CD4-positive, CD25-positive, alpha-beta regulatory T cell (primary cell): ENCODE data around the gene ZNF469. TPM values are rescaled to one million over a fixed set of nuclear protein-coding genes. Genes with fewer than 3 reads are reported as not detected.

Experiments
- ATAC-seq, 2 donors: fragments of 150-1000 bp; cut with Tn5 transposase; one replicate each; pipeline ENCODE4 v1.10.0; 2021; ENCODE audit warnings: low read depth in 2 of 2, moderate number of reproducible peaks in 2 of 2, moderate library complexity in 1 of 2
- DNase-seq, 3 donors: peaks; one replicate each; pipeline versions ENCODE4 v3.0.0 to v3.0.0-alpha.2; 2012 to 2022; ENCODE audit warnings: mixed read lengths in 1 of 3
- H3K27ac ChIP-seq: one replicate; pipeline ENCODE4 v1.7.0; 2013; ENCODE audit warnings: mild to moderate bottlenecking, low read length; ENCODE audit not compliant: insufficient read depth, poor library complexity, severe bottlenecking
- H3K27me3 ChIP-seq: one replicate; pipeline ENCODE4 v1.7.0; 2013; ENCODE audit warnings: low read length; ENCODE audit not compliant: control insufficient read depth, insufficient read depth
- H3K36me3 ChIP-seq: one replicate; pipeline ENCODE4 v1.7.0; 2013; ENCODE audit warnings: mild to moderate bottlenecking, low read length, moderate library complexity; ENCODE audit not compliant: control insufficient read depth, insufficient read depth
- H3K4me1 ChIP-seq: 2 replicates; pipeline ENCODE4 v1.7.0; 2013; ENCODE audit warnings: mild to moderate bottlenecking, low read length; ENCODE audit not compliant: insufficient read depth, control insufficient read depth, poor library complexity, severe bottlenecking
- H3K4me3 ChIP-seq: one replicate; pipeline ENCODE4 v1.7.0; 2013; ENCODE audit warnings: low read depth, mild to moderate bottlenecking, low read length, moderate library complexity
- H3K9me3 ChIP-seq, 2 experiments: 1 replicate in 1 of 2; 2 replicates in 1 of 2; pipeline ENCODE4 v1.7.0; 2013; ENCODE audit warnings: low read length in 2 of 2, mild to moderate bottlenecking in 1 of 2, moderate library complexity in 1 of 2; ENCODE audit not compliant: control insufficient read depth in 2 of 2
- H3K27ac Mint-ChIP-seq, 3 donors: one replicate each; pipeline ENCODE4 v1.8.0; 2020 to 2022; ENCODE audit warnings: mild to moderate bottlenecking in 3 of 3, mixed read lengths in 3 of 3, moderate library complexity in 2 of 3
- H3K27me3 Mint-ChIP-seq: one replicate; pipeline ENCODE4 v1.8.0; 2022; ENCODE audit warnings: mild to moderate bottlenecking, mixed read lengths
- H3K36me3 Mint-ChIP-seq: one replicate; pipeline ENCODE4 v1.8.0; 2020; ENCODE audit warnings: mixed read lengths
- H3K4me1 Mint-ChIP-seq, 4 donors: one replicate each; pipeline ENCODE4 v1.8.0; 2020 to 2022; ENCODE audit warnings: mixed read lengths in 4 of 4, mild to moderate bottlenecking in 1 of 4
- H3K4me3 Mint-ChIP-seq, 4 donors: one replicate each; pipeline ENCODE4 v1.8.0; 2020 to 2022; ENCODE audit warnings: mild to moderate bottlenecking in 4 of 4, mixed read lengths in 4 of 4, moderate library complexity in 3 of 4
- H3K9me3 Mint-ChIP-seq, 7 donors: one replicate each; pipeline ENCODE4 v1.8.0; 2020 to 2022; ENCODE audit warnings: mixed read lengths in 7 of 7, mild to moderate bottlenecking in 3 of 7, moderate library complexity in 2 of 7
- polyA plus RNA-seq, 4 donors: library from polyadenylated mRNA; unstranded; fragments of 300-500 nt; fragmentation: Illumina TruSeq; gene quantifications; one replicate each; pipeline ENCODE4 v1.2.3, GENCODE V29; 2021
- total RNA-seq: library from RNA; stranded (reverse); gene quantifications from one replicate; pipeline ENCODE4 v1.2.3, GENCODE V29; 2022

Gene ZNF469
- total and polyA plus RNA-seq, 5 donors from 2014 or later: 0.01 to 0.32 (median 0.02) TPM; not detected in 2

DNA sequence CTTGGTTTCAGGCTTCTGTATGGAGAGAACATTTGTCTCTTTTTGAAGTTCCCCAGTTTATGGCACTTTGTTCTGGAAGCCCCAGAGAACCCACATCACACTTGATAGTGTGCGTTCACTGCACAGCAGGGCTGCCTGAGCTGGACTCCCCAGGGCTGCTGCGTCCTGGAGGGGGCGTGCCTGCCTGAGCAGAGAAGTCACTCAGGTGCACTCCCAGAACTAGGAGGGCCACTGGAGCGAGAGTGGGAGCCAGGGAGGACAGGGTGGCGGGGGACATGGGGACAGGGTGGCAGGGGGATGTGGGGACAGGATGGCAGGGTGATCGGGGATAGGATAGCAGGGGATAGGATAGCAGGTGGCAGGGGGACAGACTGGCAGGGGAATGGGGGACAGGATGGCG, 43.9 kb upstream of the ZNF469 start:
- H3K9me3 Mint-ChIP-seq: peaks cover 0 to 10% (median 0%) of the 10 kb centered on the region in 7 donors
- Histone ChIP-seq H3K9me3 (no peaks in the 10 kb centered on the region), H3K27ac (no peak overlapping the region), H3K4me1 (no peaks in the 10 kb centered on the region), H3K4me3 (no peak overlapping the region), H3K27me3 (no peaks in the 10 kb centered on the region), H3K36me3 (no peaks in the 10 kb centered on the region)
- DNase-seq: no peak
- H3K27me3 Mint-ChIP-seq: peaks cover 5% of the 10 kb centered on the region
- no peaks in the 10 kb centered on the region for H3K36me3 Mint-ChIP-seq
- H3K4me3 Mint-ChIP-seq: no peak overlapping the region
- peaks cover 0 to under 1% (median under 1%) of the 10 kb centered on the region in 4 donors for H3K4me1 Mint-ChIP-seq
- no peak for ATAC-seq
- H3K27ac Mint-ChIP-seq: no peak overlapping the region

DNA sequence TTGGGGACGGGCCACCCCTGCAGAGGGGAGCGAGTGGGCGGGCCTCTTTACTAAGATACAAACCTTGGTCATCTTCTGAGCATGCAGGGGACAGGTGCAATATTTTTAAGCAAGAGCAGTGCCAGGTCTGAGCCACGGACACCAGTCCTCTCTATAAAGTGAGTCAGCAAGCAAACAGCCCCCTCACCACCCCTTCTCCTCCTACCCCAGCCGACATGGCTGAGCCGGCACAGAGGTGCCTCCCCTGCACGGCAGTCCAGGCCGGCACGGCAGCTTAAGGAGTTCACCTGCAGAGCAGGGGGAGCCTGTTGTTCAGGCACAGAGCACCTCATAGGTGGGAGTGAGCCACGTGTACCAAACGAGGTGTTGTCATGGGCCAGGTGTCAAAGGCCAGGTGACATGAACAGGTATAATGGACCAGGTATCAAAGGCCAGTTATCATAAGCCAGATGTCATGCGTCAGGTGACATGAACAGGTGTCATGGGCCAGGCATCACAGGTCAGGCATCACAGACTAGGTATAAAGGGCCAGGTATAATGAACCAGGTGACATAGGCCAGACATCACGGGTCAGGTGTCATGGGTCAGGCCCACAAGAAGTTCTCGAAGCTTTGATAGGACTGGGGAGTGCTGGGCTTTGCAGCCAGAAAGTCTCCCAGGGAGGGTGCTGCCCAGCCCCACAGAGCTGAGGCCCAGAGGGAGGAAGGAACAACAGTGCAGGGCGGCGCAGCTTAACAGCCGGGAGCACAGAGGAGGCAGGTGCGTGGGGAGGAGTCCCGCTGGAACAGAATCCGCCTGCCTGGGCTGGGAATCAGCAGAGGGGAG, 42.6 kb upstream of the ZNF469 start:
- Mint-ChIP-seq H3K27ac (no peak overlapping the region), H3K4me1 (no peaks in the 10 kb centered on the region), H3K9me3 (peaks cover 0 to 8% (median 1%) of the 10 kb centered on the region in 7 donors), H3K27me3 (peaks cover 5% of the 10 kb centered on the region), H3K4me3 (no peak overlapping the region), H3K36me3 (no peaks in the 10 kb centered on the region)
- DNase-seq (no peak), ATAC-seq (no peak)
- Histone ChIP-seq H3K27me3 (no peaks in the 10 kb centered on the region), H3K36me3 (no peaks in the 10 kb centered on the region), H3K27ac (no peak overlapping the region), H3K4me1 (no peaks in the 10 kb centered on the region), H3K4me3 (no peak overlapping the region), H3K9me3 (no peaks in the 10 kb centered on the region)

DNA sequence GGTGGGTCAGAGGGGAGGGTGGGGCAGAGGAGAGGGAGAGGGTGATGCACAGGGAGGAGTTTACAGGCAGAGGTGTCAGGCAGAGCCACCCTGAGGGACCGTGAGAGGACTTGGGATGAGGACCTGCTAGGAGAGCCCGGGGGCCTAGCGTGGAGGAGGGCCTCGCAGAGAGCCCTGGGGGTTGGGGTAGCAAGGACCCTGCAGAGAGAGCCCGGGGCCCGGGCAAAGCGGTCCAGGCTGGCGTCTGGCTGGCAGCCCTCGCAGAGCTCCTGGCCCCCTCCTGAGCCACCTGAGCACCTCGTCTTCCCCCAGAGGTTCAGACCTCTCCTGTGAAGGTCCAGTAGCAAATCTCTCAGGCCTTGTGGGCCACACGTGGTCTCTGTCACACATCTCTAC, 42.0 kb upstream of the ZNF469 start:
- H3K36me3 ChIP-seq: no peaks in the 10 kb centered on the region
- DNase-seq: no peak
- no peaks in the 10 kb centered on the region for H3K36me3 Mint-ChIP-seq

DNA sequence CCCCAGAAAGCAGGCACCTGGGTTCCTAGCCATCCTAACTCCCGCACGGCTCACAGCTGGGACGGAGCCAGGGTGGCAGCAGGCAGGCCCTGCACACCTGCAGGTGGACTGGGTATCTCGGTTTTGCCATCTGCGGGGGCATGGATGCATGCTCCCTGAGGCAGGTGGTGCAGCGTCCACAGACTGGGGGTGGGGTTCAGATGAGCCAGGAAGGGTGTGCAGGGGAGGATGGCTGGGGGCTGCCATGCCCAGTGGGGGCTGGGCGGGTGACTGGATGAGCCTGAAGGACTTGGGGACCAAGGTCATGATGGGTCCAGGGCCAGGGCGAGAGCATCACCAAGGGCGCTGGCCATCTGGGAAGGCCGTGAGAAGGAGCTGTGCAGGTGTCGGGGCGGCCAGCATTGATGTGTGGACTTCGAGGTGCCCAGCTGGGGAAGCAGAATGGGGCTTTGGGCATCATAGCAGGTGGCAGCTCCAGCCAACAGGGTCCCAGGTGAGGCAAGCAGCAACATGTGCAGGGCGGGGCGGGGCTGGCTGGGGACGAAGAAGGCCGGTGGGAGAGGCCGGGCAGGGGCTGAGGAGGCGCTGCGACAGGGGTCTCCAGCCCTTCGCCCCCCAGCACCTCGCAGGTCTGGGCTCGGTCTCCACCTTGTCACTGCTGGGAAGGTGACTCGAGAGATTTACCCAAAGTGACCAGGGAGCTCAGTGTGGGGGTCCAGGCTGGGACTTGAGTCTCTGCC, 41.0 kb upstream of the ZNF469 start:
- Histone ChIP-seq H3K4me1 (no peaks in the 10 kb centered on the region), H3K27me3 (no peaks in the 10 kb centered on the region), H3K36me3 (no peaks in the 10 kb centered on the region), H3K9me3 (no peaks in the 10 kb centered on the region), H3K4me3 (no peak overlapping the region), H3K27ac (no peak overlapping the region)
- Mint-ChIP-seq H3K4me1 (no peaks in the 10 kb centered on the region), H3K27me3 (peaks cover 5% of the 10 kb centered on the region), H3K9me3 (peaks cover 0 to 4% (median 0%) of the 10 kb centered on the region in 7 donors), H3K36me3 (no peaks in the 10 kb centered on the region), H3K27ac (no peak overlapping the region), H3K4me3 (no peak overlapping the region)
- no peak for DNase-seq
- ATAC-seq: no peak

More for the DNA sequence above, 42.0 kb upstream of the ZNF469 start:
- Mint-ChIP-seq H3K27me3 (peaks cover 5% of the 10 kb centered on the region), H3K4me3 (no peak overlapping the region), H3K9me3 (peaks cover 0 to 8% (median 1%) of the 10 kb centered on the region in 7 donors), H3K27ac (no peak overlapping the region), H3K4me1 (no peaks in the 10 kb centered on the region)
- Histone ChIP-seq H3K4me3 (no peak overlapping the region), H3K27me3 (no peaks in the 10 kb centered on the region), H3K27ac (no peak overlapping the region), H3K4me1 (no peaks in the 10 kb centered on the region), H3K9me3 (no peaks in the 10 kb centered on the region)
- no peak for ATAC-seq

DNA sequence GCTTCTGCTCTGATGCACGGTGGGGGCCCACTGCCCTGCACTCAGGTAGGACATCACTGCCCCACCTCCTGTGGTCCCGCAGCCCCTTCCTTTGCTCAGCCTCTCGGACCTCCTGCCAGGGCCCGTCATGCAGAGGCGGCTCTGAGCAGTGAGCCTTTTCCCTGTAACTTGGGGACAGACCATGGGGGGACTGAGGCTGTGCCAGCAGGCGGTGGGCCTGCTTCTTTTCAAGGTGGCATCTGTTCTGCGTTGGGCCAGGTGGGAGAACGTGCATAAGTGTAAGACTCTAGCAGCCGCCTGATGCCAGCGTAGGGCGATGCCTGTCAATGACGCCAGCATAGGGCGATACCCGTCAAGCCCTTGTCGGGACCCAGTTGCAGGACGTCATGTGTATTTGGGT, 40.3 kb upstream of the ZNF469 start:
- Mint-ChIP-seq H3K4me3 (no peak overlapping the region), H3K36me3 (no peaks in the 10 kb centered on the region), H3K27me3 (peaks cover 5% of the 10 kb centered on the region), H3K4me1 (peaks cover 0 to 2% (median 0%) of the 10 kb centered on the region in 4 donors), H3K9me3 (peaks cover 0 to 2% (median 0%) of the 10 kb centered on the region in 7 donors), H3K27ac (no peak overlapping the region)
- Histone ChIP-seq H3K27me3 (no peaks in the 10 kb centered on the region), H3K36me3 (no peaks in the 10 kb centered on the region), H3K4me3 (no peak overlapping the region), H3K4me1 (no peaks in the 10 kb centered on the region), H3K9me3 (no peaks in the 10 kb centered on the region), H3K27ac (no peak overlapping the region)
- ATAC-seq (no peak), DNase-seq (no peak)

DNA sequence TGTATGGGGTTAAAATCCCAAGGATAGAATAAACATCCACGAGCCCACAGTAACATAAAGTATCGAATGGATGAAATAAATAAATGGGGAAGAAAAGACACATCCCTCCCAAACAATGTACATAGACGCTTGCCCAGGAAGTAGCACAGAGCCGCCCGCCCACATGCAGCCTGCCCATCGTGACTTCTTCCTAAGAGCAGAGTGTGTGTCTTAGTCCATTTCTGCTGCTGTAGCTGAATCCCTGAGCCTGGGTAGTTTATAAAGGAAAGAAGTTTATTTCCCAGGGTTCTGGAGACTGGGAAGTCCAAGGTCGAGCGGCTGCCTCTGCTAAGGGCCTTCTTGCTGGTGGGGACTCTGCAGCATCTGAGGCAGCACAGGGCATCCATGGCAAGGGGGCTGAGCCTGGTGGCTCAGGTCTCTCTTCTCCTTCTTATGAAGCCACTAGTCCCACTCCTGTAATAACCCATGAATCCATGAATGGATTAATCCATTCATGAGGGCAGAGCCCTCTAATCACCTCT, 39.4 kb upstream of the ZNF469 start:
- no peak overlapping the region for H3K4me3 Mint-ChIP-seq
- H3K27ac Mint-ChIP-seq: no peak overlapping the region
- Histone ChIP-seq H3K4me1 (peaks cover 5% of the 10 kb centered on the region), H3K9me3 (no peaks in the 10 kb centered on the region), H3K4me3 (no peak overlapping the region), H3K27ac (no peak overlapping the region), H3K27me3 (no peaks in the 10 kb centered on the region), H3K36me3 (no peaks in the 10 kb centered on the region)
- DNase-seq: no peak
- H3K9me3 Mint-ChIP-seq: peaks cover 0 to 3% (median 0%) of the 10 kb centered on the region in 7 donors
- peaks cover 5% of the 10 kb centered on the region for H3K27me3 Mint-ChIP-seq
- peaks cover 0 to 8% (median 0%) of the 10 kb centered on the region in 4 donors for H3K4me1 Mint-ChIP-seq
- no peak for ATAC-seq
- H3K36me3 Mint-ChIP-seq: no peaks in the 10 kb centered on the region

DNA sequence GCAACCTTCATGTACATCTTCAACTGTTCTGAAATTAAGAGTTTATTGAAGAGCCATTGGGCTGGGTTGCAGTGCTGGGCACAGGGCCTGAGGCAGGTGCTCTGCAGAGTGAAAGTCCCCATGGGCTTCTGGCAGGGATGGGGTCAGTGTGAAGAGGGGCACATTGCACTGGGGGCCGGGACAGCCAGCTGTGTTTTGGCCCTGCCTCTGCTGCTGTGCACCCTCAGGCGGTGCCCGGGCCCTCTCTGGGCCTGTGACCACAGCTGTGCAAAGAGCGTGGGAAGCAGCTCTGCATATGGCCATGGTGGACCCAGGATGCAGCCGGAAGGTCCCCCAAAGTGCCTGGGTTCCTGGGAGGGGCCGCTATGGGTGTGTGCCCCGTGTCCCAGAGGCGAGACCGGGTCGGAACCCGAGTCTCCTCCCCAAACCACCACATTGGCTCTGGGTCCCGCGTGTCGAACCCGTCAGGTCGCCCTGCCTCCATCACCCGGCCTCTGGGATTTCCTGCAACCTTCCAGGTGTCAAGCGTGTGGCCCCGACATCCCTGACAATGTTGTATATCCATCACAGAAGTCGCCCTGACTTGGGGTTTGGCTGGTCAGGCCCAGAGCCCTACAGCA, 38.2 kb upstream of the ZNF469 start:
- ATAC-seq: no peak
- no peak overlapping the region for H3K4me3 Mint-ChIP-seq

More for the DNA sequence above, 38.2 kb upstream of the ZNF469 start:
- Histone ChIP-seq H3K4me3 (no peak overlapping the region), H3K36me3 (no peaks in the 10 kb centered on the region), H3K27me3 (no peaks in the 10 kb centered on the region), H3K27ac (no peak overlapping the region), H3K4me1 (peaks cover 5% of the 10 kb centered on the region), H3K9me3 (no peaks in the 10 kb centered on the region)
- Mint-ChIP-seq H3K36me3 (no peaks in the 10 kb centered on the region), H3K4me1 (peaks cover 0 to 11% (median 3%) of the 10 kb centered on the region in 4 donors), H3K27me3 (peaks cover 5% of the 10 kb centered on the region), H3K9me3 (peaks cover 0 to 3% (median 0%) of the 10 kb centered on the region in 7 donors), H3K27ac (no peak overlapping the region)
- no peak for DNase-seq
